ENCODE data around the gene ROCK2.
A peak's percentile ranks its signal among the peaks of the same experiment; 100 is the strongest.

Gene ROCK2

DNA sequence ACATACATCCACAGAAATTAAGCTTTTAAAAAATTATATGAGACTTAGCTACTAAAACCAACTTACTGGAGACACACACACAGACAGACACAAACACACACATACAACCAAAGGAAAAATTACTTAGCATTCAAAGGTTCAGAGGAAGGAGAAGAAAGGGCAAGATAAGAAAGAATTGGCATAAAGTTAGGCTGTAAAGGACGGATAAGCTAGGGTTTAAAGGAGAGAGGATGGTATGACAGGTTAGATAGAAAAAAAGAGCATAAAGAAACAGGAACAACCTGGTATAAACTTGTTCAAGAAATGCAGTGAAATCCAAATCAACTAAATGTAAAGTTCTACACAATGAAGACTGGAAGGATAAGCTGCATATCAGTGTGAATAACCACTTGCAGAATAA, 115.7 kb downstream of the ROCK2 start:
- peak; percentile 80 for DNase-seq

DNA sequence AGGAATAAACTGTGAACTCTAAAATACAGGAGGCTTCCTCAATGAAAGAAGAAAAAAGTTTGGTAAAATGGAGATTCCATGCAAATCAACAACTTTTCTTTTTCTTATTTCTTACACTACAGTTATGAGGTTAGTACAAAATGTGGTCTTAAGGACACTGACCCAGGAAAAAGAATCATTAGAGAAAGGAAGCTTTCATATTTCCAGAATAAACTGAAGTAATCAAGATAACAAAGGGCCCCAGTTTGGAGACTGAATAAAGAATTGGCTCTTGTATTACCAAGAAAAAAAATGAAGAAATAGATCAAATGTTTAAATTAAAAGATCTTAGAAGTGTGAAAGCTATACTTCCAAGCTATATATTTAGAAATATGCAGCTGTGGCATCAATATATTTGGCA, 116.8 kb downstream of the ROCK2 start:
- DNase-seq: peak; percentile 10

DNA sequence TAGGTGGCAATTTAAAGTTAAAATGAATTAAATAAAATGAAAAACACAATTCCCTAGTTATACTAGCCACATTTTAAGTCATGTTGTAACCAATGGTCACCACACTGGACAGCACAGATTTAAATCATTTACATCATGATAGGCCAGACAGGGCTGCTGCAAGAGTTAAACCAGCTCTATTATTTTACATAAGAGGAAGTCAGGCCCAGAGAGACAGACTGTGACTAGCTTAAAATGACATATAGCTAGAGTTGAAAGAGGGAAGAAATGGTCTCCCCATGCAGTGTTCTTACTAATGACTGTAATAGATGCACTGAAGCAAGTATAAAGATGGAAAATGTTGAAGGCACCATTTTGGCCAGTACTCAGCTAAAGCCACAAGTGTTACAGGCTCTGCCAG, 119.5 kb downstream of the ROCK2 start:
- peak; percentile 74 for DNase-seq

DNA sequence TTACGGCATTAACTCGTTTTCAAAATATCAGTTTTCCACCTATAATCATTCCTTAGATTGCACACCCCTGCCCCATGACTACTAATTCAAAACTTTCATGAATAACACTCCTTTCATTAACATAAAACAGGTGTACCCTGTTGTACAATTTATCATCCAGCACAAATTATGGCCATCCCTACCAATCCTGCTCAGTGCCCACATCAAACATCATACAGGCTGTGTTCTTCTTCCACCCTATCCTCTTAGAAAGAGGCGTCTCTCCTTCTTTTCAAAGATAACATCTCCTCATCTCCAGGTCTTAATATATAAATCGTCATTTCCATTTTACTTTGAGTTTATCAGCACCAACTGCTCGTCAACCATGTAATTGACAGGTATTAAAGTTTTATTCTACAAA, 121.6 kb downstream of the ROCK2 start:
- DNase-seq: no peak

DNA sequence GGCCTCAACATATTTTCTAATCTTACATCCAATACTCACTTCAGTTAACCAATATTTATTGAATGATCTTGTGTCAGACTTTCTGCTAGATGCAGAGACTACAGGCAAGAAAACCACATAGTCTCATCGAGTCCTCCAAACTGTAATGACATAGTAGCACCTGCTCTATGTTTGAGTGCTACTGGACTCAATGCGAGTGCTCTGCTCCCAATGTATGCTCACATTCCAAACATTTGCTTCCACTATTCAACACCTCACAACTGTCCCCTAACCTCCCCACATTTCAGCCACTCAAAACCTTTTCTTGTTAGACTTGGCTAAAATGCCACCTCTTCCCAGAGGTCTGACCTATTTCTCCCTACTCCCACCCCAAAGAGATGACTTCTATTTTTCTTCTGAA, 124.0 kb downstream of the ROCK2 start:
- no peak for DNase-seq

DNA sequence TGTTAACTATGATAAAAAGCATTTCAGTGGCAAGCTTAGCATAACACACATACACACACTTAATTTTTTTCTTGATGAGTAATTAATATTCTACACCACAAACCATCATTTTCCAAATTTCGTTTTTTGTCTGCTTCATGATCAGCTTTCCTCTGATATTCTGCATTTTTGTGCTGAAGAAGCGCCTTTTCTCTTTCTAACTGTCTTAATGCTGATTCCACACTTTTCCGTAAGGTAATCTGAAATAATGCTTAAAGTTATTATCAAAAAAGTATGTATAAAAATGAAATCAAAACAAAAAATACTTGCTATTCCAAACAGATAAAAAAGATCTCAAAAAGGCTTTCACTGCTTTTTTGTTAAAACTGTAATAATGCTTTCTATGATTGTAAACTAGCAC, 129.0 kb downstream of the ROCK2 start:
- no peak for DNase-seq

DNA sequence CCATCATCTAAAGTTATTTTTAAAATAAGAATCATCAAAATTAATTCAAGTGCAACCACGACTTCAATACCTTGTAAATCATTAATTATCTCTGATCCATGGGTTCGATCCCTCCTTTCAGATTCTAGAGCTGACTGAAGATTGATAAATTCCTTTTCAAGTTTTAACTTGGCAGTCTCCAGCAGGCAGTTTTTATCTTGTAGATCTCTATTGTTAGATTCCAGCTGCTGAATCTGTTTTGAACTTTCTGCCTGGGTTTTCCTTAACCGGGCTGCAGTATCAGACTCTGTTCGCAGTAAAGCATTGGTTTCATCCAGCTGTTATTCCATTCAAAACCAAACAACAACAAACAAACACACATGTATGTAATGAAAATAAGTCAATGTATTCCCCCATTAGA, 129.7 kb downstream of the ROCK2 start:
- no peak for DNase-seq

DNA sequence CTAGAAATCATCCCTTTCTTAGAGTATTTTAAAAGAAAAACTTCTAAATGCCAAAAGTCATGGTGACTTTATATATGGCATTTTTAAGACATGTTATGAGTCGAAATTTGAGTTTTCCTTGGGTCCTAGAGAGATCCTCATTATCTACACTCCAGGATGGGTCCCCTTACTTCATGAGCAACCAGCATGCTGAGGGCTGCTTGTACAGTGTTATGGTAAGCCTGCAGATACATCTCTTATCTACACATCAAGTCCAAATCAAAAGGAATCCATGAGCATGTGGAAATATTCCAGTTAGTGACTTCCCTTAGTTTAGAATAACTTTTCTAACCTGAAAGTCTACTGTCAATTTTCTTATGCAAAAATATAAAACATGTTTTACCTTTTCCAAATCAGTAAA, 130.5 kb downstream of the ROCK2 start:
- DNase-seq: no peak

DNA sequence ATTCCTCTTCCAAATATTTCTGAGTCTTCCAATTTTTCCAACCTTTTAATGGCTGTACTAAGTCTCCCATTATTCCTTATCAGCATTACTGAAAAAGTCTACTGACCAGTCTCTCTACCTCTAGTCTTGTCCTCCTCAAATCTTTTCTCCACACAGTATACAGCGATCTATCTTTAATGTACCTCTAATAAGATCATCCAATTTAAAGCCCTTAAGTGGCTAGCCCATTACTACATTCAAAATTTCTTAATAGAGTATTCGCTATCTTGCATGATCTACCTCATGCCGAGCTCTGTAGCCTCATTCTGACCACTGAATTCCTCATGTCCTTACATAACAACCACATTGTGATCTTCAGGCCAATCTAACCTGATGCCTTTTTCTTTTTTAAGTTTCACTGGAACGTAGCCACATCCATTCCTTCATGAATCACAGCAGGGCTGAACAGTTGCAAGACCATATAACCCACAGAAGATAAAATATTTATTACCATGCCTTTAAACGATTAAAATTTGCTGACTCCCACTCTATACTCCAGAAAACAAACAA, 131.3 kb downstream of the ROCK2 start:
- DNase-seq: no peak

DNA sequence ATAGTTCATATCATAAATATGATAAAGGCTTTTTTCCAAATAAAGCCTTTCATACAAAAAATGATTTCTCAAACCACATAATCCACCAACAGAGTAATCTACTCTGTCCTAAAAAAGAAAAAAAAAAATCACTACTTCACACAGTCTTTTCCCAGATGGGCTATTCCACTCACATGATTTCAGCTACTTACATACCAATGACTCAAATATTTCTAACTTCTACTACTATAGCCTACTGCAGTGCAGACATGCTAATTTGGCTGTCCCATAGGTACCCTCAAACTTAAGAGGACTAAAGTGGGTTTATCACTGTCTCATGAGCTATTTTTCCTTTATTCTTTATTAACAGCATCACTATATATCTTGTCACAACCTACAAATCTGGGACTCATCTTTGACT, 131.8 kb downstream of the ROCK2 start:
- DNase-seq: no peak

DNA sequence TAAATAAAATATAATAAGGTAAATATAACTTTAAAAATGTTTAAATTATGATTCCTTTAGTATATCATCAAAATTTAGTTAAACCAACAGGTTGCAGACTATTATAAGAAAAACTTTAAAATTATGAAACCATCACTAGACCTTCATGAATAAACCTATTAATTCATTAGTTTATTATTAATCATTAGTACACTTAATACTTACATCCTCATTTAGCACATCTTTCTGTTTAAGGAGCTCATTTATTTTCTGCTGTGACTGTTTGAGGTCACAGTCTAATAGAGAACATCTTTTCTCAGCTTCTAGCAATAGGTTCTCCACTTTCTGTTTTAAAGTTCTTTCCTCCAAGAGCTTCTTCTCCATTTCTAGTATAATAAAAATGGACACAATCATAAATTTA, 136.4 kb downstream of the ROCK2 start:
- DNase-seq: no peak

DNA sequence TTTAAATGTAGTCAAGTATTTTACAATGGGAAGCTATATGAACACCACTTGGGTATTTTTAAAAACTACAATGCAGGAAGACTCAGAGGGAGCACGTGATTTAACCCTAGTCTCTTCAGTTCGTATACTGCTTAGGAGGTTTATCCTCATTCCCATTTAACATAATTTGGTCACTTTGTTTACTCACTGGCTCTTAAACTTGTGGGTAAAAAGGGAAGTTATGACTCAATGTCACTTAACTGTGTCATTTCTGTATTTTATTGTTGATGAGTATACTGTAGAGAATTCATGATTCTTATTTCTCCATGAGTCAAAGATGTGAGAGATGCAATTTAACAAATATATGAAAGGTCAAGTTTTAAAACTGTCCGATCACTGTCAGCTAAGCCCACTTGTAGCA, 141.0 kb downstream of the ROCK2 start:
- peak; percentile 69 for DNase-seq

DNA sequence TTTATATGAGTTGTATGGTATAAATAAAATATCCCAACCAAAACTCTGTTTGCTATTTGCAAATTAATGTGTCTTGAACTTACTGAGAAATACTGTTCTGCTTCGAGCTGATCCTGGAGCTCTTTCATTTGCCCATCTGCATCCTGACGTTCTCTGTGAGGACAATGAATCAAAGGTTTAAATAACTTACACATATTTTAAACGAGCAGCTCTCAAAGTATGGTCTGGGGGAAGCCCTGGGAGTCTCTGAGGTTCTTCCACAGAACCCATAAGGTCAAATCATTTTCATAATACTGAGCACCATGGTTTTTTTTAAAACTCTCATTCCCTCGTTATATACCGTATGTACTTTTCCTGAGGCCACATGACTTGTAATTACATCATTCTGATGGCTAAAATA, 142.5 kb downstream of the ROCK2 start:
- no peak for DNase-seq

DNA sequence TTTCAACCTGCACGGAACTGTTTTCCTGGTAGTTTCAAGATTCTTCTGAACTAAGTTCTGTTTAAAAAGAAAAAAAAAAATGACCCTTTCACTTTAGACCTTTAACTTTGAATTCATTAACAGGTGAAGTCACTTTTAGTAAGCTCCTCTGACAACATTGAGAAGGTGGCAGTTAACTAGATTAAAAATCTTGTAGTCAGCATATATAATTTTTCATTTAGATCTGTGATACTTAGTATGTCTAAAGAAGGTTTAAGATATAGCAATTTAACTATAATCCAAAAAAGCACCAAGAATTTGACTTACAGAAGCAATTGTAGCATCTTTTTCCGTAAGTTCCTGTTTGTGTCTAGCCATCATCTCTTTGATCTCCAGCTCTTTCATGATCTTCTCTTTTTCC, 143.8 kb downstream of the ROCK2 start:
- DNase-seq: no peak

DNA sequence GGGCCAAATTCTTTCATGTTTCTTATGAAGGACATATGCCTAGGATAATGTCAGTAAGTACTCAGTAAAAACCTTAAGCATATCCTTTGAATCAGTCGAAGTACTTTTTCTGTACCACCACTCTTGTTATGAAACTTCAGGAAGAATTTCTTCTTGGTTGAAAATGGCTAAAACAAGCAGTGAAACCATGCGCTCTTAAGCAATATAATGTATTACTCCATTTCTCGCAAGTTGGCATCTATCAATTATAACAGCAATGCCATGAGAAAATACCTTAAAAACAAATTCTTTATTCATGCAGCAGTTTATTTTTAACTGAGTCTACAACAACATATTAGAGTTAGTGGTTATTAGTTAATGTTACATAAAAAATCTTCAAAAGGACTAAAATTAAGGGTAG, 148.2 kb downstream of the ROCK2 start:
- DNase-seq: no peak

DNA sequence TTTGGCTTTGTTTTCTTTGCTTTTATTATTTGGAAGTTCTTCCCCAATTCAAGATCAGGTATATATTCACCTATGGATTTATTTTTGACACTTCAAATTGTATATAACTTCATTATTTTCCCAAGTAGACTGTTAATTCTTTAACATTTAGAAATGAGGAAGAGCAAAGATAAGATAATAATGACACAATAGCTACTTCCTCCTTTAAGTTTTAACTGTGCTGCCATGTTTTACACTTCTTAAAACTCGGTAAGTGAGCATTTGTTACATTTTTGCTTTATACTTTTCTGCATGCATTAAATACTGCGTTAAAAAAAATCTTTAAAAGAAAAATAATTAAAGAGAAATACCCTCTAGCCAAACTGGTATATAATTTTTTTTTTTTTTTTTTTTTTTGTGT, 156.7 kb downstream of the ROCK2 start:
- DNase-seq: peak; percentile 63

DNA sequence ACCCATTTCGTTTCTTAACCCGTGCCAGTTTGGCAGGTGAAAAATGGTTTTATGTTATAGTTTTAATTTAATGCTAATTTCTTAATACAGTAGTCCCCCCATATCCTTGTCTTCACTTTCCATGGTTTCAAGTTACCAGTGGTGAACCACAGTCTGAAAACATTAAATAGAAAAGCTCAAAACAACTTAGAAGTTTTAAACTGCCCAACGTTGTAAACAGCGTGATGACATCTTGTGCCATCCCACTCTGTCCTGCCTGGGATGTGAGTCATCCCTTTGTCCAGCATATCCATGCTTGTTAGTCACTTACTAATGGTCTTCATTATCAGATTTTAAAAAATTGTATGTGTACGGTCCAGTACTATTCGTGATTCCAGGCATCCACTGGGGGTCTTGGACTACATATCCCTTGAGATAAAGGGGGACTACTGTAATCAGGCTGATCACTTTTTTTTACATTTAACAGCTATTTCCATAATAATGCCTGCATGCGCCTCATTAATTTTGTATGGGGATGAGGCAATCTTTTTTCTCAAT, 157.3 kb downstream of the ROCK2 start:
- DNase-seq: no peak

DNA sequence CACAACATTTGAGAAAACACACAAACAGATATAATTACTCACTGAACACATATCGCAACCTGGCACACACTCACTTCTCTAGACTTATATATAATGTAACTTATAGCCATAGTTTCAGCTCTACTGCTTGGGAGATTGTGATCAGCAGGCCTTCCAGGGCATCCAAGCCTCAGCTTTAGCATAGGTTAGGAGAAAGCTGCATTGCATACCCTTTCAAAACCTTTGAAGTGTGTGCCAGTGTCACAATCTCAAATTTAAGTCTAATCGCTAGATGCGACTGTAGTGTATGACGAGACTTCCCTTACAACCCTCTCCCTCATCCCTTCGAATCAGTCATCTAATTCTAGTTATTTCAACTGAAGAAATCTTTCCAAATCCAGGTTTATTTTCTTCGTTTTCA, 158.3 kb downstream of the ROCK2 start:
- no peak for DNase-seq

DNA sequence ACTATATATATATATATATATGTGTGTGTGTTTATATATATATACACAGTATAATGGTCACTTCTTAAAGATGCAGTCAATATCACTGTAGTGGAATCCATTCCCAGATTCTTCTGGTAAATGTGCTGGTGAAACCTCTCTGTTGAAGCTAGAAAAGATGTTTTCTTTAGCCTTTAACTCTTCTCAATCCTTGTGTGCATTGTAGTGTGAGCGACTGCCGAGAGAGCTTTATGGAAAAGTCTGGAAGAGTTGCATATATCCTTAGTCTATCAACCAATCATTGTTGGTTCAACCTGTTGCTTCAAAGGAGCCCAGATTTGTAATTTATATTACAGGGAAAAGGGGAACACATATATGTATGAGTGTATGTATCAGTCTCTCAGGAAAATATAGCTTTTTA, 161.5 kb downstream of the ROCK2 start:
- no peak for DNase-seq

DNA sequence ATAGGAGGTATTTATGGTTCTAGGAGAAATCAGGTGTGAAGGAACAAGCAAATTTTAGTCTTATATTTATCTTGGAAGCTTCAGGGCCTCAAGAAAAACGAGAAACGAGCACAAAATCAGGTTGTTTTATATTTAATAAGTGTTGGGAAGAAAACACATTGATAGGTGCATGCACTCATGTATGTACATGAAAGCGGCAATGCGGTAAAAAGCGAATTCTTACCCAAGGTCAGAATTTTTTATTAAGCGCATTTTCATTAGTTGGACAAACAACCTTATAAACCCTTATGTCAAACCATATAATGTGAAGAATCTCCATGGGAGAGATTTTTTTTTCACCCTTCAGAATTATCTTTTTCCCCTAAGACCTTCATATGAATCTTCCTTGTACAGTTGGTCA, 163.8 kb downstream of the ROCK2 start:
- no peak for DNase-seq

DNA sequence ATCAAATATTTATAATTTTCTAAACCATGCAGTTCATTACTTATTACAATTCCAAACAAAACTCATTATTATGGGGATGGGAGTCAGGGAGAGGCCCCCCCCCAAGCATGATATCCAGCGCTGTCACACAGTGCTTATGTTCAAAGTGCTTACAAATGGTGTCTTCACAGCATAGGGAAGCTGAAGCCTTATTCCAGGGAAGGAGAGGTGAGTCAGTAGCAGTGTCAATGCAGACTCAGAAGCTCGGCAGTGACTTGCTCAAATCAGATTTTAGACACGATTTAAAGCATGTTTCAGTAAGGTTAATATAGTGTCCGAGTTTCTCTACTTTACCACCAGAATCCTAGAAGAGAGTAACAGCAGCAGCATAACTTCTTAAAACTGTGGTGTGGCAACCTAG, 164.5 kb downstream of the ROCK2 start:
- DNase-seq: no peak

DNA sequence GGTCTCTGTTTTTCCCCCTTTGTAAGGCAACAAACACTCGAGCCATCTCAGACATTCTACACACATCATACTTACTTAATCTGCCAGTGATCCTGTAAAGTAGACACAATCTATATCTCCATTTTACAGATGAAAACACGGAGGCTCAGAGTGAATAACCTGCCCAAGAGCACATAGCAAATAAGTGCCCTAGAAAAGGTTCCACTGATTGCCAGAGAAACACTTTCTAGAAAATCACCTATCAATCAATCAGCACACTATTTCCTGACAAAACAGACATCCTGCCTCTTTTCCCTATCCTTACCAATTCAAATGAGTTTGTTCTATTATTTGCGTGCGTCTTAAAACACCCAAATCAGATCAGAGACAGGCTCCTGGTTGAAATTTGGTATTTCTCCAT, 165.2 kb downstream of the ROCK2 start:
- DNase-seq: no peak

DNA sequence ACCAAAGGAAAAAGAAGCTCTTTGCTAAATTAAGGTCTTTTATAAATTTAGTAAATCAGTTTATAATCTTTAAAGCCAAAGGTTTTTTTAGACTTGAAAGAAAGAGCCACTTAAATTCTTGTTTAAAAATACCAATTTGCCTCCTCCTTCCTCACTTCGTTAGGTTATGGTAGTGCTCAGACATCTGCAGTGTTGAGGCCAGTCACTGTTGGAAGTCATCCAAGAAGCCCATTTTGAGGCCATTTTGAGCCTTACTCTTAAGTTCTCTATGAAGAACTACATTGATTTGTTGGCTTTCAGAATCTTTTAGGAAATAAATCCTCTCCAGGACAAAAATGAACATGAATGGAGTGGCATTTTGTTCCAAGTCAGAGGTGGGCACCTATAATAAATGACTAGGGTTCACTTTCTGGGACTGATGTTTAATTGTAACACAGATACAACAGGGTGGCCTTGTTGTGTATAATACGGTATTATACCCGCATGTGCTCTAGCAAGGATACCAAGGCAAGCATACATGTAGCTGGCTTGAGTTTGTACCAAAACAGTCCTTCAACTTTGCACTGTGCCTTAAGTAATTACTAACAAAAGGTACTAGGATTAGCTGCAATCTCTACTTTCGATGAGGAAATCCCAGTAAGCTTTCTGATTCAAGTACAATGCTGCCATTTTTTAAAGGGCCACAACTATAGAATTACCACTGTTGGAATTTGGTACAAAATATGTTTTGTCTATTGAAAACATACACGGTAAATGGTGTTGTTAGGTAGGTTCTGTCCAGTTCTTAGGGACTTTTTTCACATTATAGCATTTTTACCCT, 166.4 kb downstream of the ROCK2 start:
- DNase-seq: no peak

DNA sequence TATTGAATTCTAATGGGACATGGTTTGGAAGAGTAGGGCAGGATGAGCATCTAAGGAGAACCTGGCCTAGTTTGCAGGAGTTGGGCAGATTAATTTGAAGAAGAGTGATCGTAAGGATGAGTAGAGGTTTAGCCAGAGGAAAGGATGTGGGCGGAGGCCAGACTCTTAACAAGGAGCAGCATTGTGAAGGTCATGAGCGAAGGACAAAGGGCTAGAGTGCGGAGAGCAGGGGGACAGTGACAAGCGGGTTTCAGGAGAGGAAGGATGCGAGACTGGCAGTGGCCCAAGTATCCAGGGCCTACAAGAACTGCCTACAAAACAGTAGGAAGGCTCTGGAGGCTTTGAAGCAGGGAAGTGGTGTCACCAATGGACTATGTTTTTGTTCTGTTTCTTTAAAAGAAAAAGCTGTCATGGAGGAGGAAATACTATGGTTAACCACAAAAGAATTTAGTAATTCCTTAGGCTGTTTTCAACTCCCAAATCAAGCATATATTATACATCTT, 169.1 kb downstream of the ROCK2 start:
- no peak for DNase-seq

DNA sequence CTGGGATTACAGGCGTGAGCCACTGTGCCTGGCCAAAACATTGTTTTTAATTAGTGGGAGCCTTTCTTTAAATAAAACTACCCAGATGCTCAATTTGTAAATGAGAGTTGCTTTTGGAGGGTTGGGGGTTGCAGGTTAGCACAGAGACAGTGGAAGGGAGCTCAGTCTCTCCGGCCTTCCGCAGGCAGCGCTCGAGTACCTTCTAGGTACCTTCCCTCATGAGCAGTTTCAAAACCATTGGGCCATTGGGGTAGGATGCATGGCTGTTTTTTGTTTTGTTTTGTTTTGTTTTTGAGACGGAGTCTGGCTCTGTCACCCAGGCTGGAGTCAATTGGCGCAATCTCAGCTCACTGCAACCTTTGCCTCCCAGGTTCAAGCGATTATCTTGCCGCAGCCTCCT, 170.2 kb downstream of the ROCK2 start:
- no peak for DNase-seq
